HUES64 (cell line): ENCODE measurements around the gene TEAD2.
"Not testable (repeated sequence)": the region's sequence is repeated elsewhere in the genome, so short reads cannot be mapped to it uniquely, and the experiment has no call there.

Experiments
- H3K27ac ChIP-seq: 2 replicates; pipeline ENCODE4 v1.7.0; 2013; ENCODE audit warnings: low read depth, low read length, inconsistent platforms
- H3K27me3 ChIP-seq: 2 replicates; pipeline ENCODE4 v1.6.1; 2013; ENCODE audit warnings: mild to moderate bottlenecking, low read length; ENCODE audit not compliant: insufficient read depth
- H3K36me3 ChIP-seq: 2 replicates; pipeline ENCODE4 v1.6.1; 2013; ENCODE audit warnings: mild to moderate bottlenecking, low read length; ENCODE audit not compliant: insufficient read depth
- H3K4me1 ChIP-seq: 2 replicates; pipeline ENCODE4 v1.6.1; 2013; ENCODE audit warnings: mild to moderate bottlenecking, low read length, moderate library complexity; ENCODE audit not compliant: insufficient read depth
- H3K4me3 ChIP-seq: 2 replicates; pipeline ENCODE4 v1.5.1; 2013; ENCODE audit warnings: mild to moderate bottlenecking, low read length, moderate library complexity
- H3K9ac ChIP-seq: 2 replicates; pipeline ENCODE4 v1.6.1; 2013; ENCODE audit warnings: mild to moderate bottlenecking, low read depth, low read length
- H3K9me3 ChIP-seq: 2 replicates; pipeline ENCODE4 v1.6.1; 2013; ENCODE audit warnings: low read depth, low read length; ENCODE audit not compliant: insufficient read depth
- whole genome bisulfite sequencing: fragments of 150-250, 120-280 bp; methylation state at CpG from one replicate; pipeline ENCODE4 v1.1.7; 2013; ENCODE audit warnings: missing lambda C conversion rate; 5-methylcytosine and 5-hydroxymethylcytosine counted together

TEAD2 gene

DNA sequence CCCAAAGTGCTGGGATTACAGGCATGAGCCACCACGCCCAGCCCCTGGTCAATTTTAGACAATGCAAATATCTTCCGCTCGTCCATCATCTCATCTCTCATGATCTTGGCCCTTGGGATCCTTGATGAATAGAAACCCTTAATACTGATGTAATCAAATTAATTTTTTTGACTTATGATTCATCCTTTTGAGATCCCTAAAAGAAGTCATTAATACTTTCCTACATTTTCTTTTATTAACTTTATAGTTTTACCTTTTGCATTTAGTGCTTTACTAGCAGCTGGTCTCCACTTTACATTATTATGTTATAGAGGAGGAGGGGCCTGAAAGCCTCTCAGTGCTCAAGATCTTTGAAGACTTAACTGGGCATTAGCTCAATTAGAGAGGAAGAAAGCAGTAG lies 18.2 kb upstream of the TEAD2 start:
- Histone ChIP-seq H3K27me3 (no peaks in the 10 kb centered on the region), H3K27ac (no peak overlapping the region), H3K4me3 (no peak overlapping the region), H3K36me3 (no peaks in the 10 kb centered on the region), H3K9ac (no peak overlapping the region), H3K4me1 (no peaks in the 10 kb centered on the region), H3K9me3 (peaks cover 8% of the 10 kb centered on the region)
- WGBS, result 95% methylated on average over 3 of the region's 3 CpGs

- Histone ChIP-seq H3K9me3 (peaks cover 6% of the 10 kb centered on the region), H3K9ac (no peak overlapping the region), H3K36me3 (no peaks in the 10 kb centered on the region), H3K4me3 (no peak overlapping the region), H3K27ac (no peak overlapping the region), H3K27me3 (no peaks in the 10 kb centered on the region), H3K4me1 (no peaks in the 10 kb centered on the region)
- WGBS, result 93% methylated on average over 3 of the region's 3 CpGs
These were observed 16.3 kb upstream of the TEAD2 start for GRCh38 chr19:49378512-49378911.

DNA sequence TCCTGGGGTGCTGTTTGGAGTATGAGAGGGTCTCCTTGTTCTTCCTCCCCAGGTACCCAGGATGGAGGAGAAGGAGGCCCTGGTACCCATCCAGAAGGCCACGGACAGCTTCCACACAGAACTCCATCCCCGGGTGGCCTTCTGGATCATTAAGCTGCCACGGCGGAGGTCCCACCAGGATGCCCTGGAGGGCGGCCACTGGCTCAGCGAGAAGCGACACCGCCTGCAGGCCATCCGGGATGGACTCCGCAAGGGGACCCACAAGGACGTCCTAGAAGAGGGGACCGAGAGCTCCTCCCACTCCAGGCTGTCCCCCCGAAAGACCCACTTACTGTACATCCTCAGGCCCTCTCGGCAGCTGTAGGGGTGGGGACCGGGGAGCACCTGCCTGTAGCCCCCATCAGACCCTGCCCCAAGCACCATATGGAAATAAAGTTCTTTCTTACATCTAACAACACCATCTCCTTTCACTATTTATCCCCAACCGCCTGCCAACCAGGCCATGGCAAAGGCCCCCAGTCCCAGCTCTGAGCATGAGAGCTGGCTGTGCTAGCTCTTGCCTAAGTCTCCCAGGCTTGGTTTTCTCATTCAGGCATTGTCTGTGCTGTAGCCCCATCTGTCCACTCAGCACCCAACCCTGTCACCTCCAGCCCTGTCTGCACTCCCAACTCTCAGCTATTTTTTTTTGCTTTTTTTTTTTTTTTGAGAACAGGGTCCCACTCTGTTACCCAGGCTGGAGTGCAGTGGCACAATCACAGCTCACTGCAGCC lies 12.6 kb upstream of the TEAD2 start:
- H3K9ac ChIP-seq, result no peak overlapping the region
- 88% methylated on average over 16 of the region's 16 CpGs for WGBS
- H3K36me3 ChIP-seq, result no peaks in the 10 kb centered on the region
- H3K4me3 ChIP-seq, result no peak overlapping the region
- no peaks in the 10 kb centered on the region for H3K27me3 ChIP-seq
- no peak overlapping the region for H3K27ac ChIP-seq
- H3K4me1 ChIP-seq, result no peaks in the 10 kb centered on the region
- H3K9me3 ChIP-seq, result peaks cover 10% of the 10 kb centered on the region

- H3K27ac ChIP-seq, H3K4me1 ChIP-seq, H3K36me3 ChIP-seq, H3K9ac ChIP-seq, H3K4me3 ChIP-seq, H3K27me3 ChIP-seq: not testable (repeated sequence)
- H3K9me3 ChIP-seq, result peaks cover 27% of the 10 kb centered on the region
- 84% methylated on average over 3 of the region's 3 CpGs for WGBS
These were observed 11.0 kb upstream of the TEAD2 start for GRCh38 chr19:49373174-49373573.

- Histone ChIP-seq H3K36me3 (no peaks in the 10 kb centered on the region), H3K4me3 (no peak overlapping the region), H3K4me1 (no peaks in the 10 kb centered on the region), H3K27me3 (no peaks in the 10 kb centered on the region), H3K9ac (no peak overlapping the region), H3K27ac (no peak overlapping the region), H3K9me3 (peaks cover 29% of the 10 kb centered on the region)
- WGBS, result 90% methylated on average over 2 of the region's 3 CpGs
These were observed 9.0 kb upstream of the TEAD2 start for GRCh38 chr19:49371184-49371583.

- no peaks in the 10 kb centered on the region; the same call in 1 of the 2 replicates for H3K4me1 ChIP-seq
- H3K36me3 ChIP-seq, result no peaks in the 10 kb centered on the region
- WGBS, result 82% methylated on average over 5 of the region's 5 CpGs
- no peaks in the 10 kb centered on the region for H3K27me3 ChIP-seq
- H3K9me3 ChIP-seq, result peaks cover 29% of the 10 kb centered on the region
- H3K4me3 ChIP-seq, result no peak overlapping the region
- H3K27ac ChIP-seq, result no peak overlapping the region
- H3K9ac ChIP-seq, result no peak overlapping the region
These were observed 6.6 kb upstream of the TEAD2 start for GRCh38 chr19:49368711-49369358.

DNA sequence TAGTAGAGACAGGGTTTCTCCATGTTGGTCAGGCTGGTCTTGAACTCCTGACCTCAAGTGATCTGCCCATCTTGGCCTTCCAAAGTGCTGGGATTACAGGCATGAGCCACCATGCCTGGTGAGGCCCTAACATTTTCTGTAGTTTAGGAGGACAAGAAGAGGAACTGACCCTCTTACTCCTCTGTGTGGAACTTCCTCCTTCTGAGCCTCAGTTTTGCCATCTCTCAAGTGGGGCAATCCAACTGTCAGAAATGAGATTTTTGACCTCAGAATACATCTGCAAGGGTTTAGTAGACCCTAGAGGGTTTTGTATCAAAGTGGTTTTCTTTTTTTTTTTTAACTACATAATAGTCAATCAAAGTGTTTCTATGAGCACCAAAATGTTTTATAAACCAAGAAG lies 3.9 kb upstream of the TEAD2 start:
- Histone ChIP-seq H3K4me1 (no peaks in the 10 kb centered on the region; the same call in 1 of the 2 replicates), H3K27ac (no peak overlapping the region), H3K9ac (no peak overlapping the region), H3K9me3 (peaks cover 29% of the 10 kb centered on the region), H3K4me3 (no peak overlapping the region), H3K36me3 (no peaks in the 10 kb centered on the region), H3K27me3 (no peaks in the 10 kb centered on the region)

DNA sequence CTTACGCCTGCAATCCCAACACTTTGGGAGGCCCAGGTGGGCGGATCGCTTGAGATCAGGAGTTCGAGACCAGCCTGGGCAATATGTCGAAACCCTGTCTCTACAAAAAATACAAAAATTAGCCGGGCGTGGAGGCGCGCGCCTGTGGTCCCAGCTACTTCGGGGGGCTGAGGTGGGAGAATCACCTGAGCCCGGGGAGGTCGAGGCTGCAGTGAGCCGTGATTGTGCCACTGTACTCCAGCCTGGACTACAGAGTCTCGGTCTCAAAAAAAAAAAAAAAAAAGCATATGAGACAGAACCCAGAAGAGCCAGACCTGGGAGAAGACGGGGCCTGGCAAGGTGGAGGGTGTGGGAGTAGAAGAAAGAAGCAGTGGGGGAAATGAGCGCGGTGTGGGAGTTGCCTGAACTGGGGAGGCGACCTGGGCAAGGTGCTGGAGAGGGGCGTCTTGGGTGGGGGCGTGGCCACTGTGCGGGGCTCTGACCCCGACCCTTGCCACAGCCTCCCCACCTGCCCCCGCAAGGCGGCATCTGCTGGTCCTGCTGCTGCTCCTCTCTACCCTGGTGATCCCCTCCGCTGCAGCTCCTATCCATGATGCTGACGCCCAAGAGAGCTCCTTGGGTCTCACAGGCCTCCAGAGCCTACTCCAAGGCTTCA lies 2.0 kb upstream of the TEAD2 start:
- WGBS, result 83% methylated on average over 26 of the region's 27 CpGs
- H3K4me3 ChIP-seq, result peak overlapping the region; percentile 38

GRCh38 chr19:49363268-49364082 lies 1.3 kb upstream of the TEAD2 start, which contains the start of gene DKKL1:
Gene DKKL1 (plus strand): TSS chr19:49363877. CDS start chr19:49363999, 122 bp downstream.
- peak within 1 kb of the TSS; percentile 100 for H3K9ac ChIP-seq
- H3K27me3 ChIP-seq, result no peaks in the 10 kb centered on the region
- peaks cover 12% of the 10 kb centered on the region for H3K36me3 ChIP-seq
- H3K4me1 ChIP-seq, result peaks cover 5% of the 10 kb centered on the region
- peaks cover 5% of the 10 kb centered on the region; the same call in 1 of the 2 replicates for H3K9me3 ChIP-seq
- 2% methylated on average over 46 of the region's 46 CpGs for WGBS
- peak within 1 kb of the TSS; percentile 63 for H3K27ac ChIP-seq
- H3K4me3 ChIP-seq, result peak within 1 kb of the TSS; percentile 100

More for the DNA sequence above, 2.0 kb upstream of the TEAD2 start:
- peaks cover 12% of the 10 kb centered on the region for H3K9me3 ChIP-seq
- no peak overlapping the region for H3K9ac ChIP-seq
- H3K4me1 ChIP-seq, result peaks cover 5% of the 10 kb centered on the region
- H3K36me3 ChIP-seq, result peaks cover 5% of the 10 kb centered on the region
- peak overlapping the region; percentile 63 for H3K27ac ChIP-seq
- H3K27me3 ChIP-seq, result no peaks in the 10 kb centered on the region

DNA sequence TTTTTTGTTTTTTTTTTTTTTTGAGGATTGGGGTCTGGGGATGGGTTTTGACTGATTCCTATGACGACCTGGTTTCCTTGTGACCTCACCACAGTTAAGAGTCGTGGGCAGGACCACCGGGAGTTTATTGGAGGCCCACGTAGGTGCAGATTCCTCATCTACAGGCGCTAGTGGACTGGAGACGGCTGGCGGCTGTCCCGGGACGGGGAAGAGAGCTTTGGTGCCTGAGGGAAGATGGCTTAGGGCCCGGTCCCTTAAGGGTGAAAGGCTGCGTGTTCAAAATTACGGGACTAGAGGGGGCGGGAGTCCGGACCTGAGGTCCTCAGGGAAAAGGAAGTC lies 682 bp upstream of the TEAD2 start:
- Histone ChIP-seq H3K27ac (peak overlapping the region; percentile 52), H3K36me3 (peaks cover 18% of the 10 kb centered on the region), H3K4me1 (peaks cover 5% of the 10 kb centered on the region), H3K27me3 (no peaks in the 10 kb centered on the region), H3K4me3 (peak overlapping the region; percentile 100), H3K9ac (peak overlapping the region; percentile 100), H3K9me3 (no peaks in the 10 kb centered on the region)
- WGBS, result 2% methylated on average over 14 of the region's 14 CpGs
